AG09309 (cell line): ENCODE data around the gene HCAR1.

Experiments
- DNase-seq: peaks from one replicate; pipeline ENCODE4 v3.0.0-alpha.2; 2010; ENCODE audit warnings: low read depth
- H3K4me3 ChIP-seq: 2 replicates; pipeline ENCODE4 v1.5.1; 2011; ENCODE audit warnings: mild to moderate bottlenecking, low read depth, low read length, moderate library complexity; ENCODE audit not compliant: control insufficient read depth
- CTCF ChIP-seq: IDR thresholded peaks from 2 replicates; pipeline ENCODE4 v1.5.1; 2011; ENCODE audit warnings: mild to moderate bottlenecking, low read depth, low read length, inconsistent platforms; ENCODE audit not compliant: insufficient read depth, control insufficient read depth; ENCODE audit errors: missing control alignments

The HCAR1 gene

GRCh38 chr12:122749569-122750332, 19.1 kb upstream of the HCAR1 start:
- TF ChIP-seq CTCF: no peak
- no peak for DNase-seq
- no peak overlapping the region for H3K4me3 ChIP-seq

- no peak for DNase-seq
- TF ChIP-seq CTCF: no peak
- H3K4me3 ChIP-seq: no peak overlapping the region
These were observed 16.8 kb upstream of the HCAR1 start for GRCh38 chr12:122747224-122748135.

GRCh38 chr12:122743895-122744525, 13.4 kb upstream of the HCAR1 start:
- DNase-seq: no peak
- no peak for TF ChIP-seq CTCF
- no peak overlapping the region for H3K4me3 ChIP-seq

GRCh38 chr12:122740351-122740750, 9.7 kb upstream of the HCAR1 start:
- no peak for TF ChIP-seq CTCF
- H3K4me3 ChIP-seq: no peak overlapping the region
- DNase-seq: no peak

- H3K4me3 ChIP-seq: no peak overlapping the region
- no peak for TF ChIP-seq CTCF
- DNase-seq: no peak
These were observed 7.9 kb upstream of the HCAR1 start for GRCh38 chr12:122738571-122738970.

GRCh38 chr12:122732611-122733010, 2.0 kb upstream of the HCAR1 start:
- no peak for DNase-seq
- H3K4me3 ChIP-seq: no peak overlapping the region
- TF ChIP-seq CTCF: no peak
